DOHH2 (cell line): ENCODE data around the gene SREBF1.

Experiments
- EZH2phosphoT487 ChIP-seq: fragments of 200-600 bp; sonication (generic); IDR thresholded peaks from 2 replicates; pipeline ENCODE4 v1.6.1; 2017; ENCODE audit warnings: borderline replicate concordance, mild to moderate bottlenecking, antibody characterized with exemption, low read length, moderate library complexity, mixed read lengths
- TF ChIP-seq, protein P1 (sequence below): fragments of 200-600 bp; sonication (generic); IDR thresholded peaks from one replicate; pipeline ENCODE4 v1.5.1; 2014; ENCODE audit warnings: antibody characterized with exemption, mild to moderate bottlenecking, low read depth, low read length; ENCODE audit not compliant: poor library complexity, severe bottlenecking

DNA sequence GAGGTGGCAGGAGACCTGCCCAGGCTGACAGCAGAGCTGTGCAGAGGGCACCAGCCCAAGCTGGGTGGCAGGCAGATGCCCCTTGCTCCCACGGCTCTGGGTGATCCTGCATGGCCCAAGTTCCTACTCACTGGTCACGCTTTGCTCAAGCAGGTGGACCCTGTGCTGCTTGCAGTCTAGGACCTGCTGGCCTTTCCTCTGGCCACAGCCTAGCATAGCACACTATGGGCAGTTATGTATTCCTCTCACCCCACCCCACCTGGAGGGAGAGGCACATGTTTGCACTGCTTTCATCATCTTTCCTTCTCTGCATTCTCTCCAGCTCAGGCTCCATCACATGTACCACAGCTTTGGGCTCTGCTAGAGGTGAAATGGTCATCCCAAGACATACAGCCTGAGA lies 19.6 kb upstream of the SREBF1 start:
- TF ChIP-seq, protein P1, sequence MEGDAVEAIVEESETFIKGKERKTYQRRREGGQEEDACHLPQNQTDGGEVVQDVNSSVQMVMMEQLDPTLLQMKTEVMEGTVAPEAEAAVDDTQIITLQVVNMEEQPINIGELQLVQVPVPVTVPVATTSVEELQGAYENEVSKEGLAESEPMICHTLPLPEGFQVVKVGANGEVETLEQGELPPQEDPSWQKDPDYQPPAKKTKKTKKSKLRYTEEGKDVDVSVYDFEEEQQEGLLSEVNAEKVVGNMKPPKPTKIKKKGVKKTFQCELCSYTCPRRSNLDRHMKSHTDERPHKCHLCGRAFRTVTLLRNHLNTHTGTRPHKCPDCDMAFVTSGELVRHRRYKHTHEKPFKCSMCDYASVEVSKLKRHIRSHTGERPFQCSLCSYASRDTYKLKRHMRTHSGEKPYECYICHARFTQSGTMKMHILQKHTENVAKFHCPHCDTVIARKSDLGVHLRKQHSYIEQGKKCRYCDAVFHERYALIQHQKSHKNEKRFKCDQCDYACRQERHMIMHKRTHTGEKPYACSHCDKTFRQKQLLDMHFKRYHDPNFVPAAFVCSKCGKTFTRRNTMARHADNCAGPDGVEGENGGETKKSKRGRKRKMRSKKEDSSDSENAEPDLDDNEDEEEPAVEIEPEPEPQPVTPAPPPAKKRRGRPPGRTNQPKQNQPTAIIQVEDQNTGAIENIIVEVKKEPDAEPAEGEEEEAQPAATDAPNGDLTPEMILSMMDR = no peak
- no peak for TF ChIP-seq EZH2phosphoT487
